ENCODE results near the gene ARVCF.

The ARVCF gene, protein sequence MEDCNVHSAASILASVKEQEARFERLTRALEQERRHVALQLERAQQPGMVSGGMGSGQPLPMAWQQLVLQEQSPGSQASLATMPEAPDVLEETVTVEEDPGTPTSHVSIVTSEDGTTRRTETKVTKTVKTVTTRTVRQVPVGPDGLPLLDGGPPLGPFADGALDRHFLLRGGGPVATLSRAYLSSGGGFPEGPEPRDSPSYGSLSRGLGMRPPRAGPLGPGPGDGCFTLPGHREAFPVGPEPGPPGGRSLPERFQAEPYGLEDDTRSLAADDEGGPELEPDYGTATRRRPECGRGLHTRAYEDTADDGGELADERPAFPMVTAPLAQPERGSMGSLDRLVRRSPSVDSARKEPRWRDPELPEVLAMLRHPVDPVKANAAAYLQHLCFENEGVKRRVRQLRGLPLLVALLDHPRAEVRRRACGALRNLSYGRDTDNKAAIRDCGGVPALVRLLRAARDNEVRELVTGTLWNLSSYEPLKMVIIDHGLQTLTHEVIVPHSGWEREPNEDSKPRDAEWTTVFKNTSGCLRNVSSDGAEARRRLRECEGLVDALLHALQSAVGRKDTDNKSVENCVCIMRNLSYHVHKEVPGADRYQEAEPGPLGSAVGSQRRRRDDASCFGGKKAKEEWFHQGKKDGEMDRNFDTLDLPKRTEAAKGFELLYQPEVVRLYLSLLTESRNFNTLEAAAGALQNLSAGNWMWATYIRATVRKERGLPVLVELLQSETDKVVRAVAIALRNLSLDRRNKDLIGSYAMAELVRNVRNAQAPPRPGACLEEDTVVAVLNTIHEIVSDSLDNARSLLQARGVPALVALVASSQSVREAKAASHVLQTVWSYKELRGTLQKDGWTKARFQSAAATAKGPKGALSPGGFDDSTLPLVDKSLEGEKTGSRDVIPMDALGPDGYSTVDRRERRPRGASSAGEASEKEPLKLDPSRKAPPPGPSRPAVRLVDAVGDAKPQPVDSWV

DNA sequence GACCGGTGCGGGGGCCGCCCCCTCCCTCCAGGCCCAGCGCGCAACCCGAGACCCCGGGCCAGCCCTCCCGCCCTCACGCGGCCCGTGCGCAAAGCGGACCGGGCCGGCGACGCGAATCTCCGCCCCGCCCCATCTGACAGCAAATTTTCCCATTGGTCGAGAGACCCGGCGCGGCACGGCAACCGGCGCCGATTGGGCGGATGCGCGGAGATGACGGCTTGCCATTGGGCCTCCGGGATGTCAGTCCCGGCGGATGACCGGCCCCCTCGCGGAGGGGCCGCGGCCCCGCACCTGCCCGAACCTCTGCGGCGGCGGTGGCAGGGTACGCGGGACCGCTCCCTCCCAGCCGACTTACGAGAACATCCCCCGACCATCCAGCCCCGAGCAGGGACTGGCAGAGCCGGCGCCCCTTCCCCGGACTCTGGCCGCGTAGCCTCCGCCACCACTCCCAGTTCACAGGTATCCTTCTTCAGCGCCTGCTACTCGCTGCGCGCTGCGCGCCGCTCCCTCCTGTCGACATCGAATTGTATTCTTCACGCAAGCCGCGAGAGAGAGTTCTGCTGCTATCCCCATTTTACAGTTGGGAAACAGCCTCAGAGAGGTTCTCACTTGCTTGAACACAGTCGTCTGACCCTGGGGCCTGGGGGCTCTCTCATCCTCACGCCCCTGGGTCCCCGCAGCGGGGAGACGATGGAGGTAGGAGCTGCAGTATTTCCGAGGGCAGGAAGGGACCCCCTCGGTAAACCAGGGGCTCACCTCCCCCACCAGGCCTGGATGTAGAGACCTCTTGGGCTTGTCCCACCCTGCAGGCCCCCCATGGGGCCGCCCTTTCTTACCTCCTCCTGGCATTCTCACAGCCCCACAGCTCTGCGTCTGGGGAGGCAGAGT, at the start of gene ARVCF:
Gene ARVCF (minus strand): TSS at position 90 of the 888 bp plus-strand sequence. CDS start 26,029 bp downstream, outside the sequence.
- H3K4me3 ChIP-seq (replicated peaks; ENCODE audit: low read depth, low read length), result peak within 1 kb of the TSS; percentile 58
- peak; percentile 89 for DNase-seq (ENCODE audit: low read depth)
- TF ChIP-seq, protein P1, sequence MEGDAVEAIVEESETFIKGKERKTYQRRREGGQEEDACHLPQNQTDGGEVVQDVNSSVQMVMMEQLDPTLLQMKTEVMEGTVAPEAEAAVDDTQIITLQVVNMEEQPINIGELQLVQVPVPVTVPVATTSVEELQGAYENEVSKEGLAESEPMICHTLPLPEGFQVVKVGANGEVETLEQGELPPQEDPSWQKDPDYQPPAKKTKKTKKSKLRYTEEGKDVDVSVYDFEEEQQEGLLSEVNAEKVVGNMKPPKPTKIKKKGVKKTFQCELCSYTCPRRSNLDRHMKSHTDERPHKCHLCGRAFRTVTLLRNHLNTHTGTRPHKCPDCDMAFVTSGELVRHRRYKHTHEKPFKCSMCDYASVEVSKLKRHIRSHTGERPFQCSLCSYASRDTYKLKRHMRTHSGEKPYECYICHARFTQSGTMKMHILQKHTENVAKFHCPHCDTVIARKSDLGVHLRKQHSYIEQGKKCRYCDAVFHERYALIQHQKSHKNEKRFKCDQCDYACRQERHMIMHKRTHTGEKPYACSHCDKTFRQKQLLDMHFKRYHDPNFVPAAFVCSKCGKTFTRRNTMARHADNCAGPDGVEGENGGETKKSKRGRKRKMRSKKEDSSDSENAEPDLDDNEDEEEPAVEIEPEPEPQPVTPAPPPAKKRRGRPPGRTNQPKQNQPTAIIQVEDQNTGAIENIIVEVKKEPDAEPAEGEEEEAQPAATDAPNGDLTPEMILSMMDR (IDR thresholded peaks at IDR 0.05; ENCODE audit: low read length, missing control alignments), result no peak

DNA sequence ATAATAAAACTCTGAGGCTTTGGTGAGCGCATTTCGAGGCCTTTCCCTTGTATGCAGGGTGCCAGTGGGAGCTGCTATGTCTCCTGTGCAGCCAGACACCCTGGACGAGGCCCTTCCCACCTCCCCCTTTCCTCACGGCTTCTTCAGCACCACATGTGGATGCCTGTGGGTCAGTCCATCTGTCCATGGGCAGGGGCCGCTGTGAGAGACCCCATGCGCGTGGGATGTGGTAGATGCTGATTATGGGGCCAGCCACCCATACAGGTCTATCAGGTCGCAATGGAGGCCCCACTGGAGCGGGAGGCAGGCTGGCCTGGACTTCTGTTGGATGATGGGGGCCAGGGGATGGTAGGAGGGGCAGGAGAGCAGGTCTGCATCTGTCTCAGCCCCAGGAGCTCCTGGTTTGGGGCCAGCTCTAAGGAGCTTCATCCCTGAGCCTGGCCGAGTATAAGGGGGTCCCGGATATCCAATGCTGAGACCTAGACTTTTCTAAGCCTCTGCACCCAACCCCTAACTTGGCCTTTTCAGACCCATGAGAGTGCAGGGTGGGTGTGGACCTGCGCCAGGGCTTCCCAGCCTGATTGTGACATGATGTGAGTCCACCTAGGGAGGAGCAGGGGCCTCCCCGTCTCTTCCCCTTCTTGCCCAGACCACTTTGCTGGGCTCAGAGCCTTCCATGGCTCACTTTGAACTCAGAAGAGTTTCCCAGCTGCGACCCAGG, 49.4 kb upstream of the ARVCF start:
- DNase-seq (ENCODE audit: low read depth), result no peak
- TF ChIP-seq, protein P1 (IDR thresholded peaks at IDR 0.05; ENCODE audit: low read length, missing control alignments), result no peak
- no peak overlapping the region for H3K4me3 ChIP-seq (replicated peaks; ENCODE audit: low read depth, low read length)

DNA sequence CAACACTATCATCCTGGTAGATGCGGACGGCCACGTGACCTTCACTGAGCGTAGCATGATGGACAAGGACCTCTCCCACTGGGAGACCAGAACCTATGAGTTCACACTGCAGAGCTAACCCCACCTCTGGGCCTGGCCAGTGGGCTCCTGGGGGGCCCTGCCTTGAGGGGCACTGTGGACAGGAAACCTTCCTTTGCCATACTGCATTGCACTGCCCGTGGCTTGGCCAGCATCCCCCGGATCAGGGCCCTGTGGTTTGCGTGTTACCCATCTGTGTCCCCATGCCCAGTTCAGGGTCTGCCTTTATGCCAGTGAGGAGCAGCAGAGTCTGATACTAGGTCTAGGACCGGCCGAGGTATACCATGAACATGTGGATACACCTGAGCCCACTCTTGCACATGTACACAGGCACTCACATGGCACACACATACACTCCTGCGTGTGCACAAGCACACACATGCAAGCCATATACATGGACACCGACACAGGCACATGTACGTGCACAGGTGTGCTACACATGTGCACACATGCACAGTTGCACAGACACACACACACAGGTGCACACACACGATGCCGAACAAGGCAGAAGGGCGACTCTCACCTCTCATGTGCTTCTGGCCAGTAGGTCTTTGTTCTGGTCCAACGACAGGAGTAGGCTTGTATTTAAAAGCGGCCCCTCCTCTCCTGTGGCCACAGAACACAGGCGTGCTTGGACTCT, 48.1 kb upstream of the ARVCF start:
- TF ChIP-seq, protein P1 (IDR thresholded peaks at IDR 0.05; ENCODE audit: low read length, missing control alignments), result no peak
- no peak overlapping the region for H3K4me3 ChIP-seq (replicated peaks; ENCODE audit: low read depth, low read length)
- DNase-seq (ENCODE audit: low read depth), result no peak

DNA sequence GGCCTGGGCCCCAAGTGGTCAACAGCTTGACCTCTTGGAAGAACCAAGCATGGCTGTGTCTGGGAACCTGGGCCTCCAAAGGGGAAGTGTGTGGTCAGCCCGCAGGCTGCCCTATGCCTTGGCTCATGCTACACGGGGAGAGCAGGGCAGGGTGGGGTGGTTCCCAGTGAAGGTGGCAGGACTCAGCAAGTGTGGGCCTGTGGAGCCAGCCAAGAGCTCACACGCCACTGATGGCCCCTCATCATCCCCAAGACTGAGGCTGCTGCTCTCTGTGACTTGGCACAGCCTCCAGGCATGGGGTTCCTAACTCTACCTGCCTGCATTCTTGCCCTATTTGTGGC, 47.5 kb upstream of the ARVCF start:
- TF ChIP-seq, protein P1 (IDR thresholded peaks at IDR 0.05; ENCODE audit: low read length, missing control alignments), result no peak
- no peak overlapping the region for H3K4me3 ChIP-seq (replicated peaks; ENCODE audit: low read depth, low read length)
- DNase-seq (ENCODE audit: low read depth), result no peak

DNA sequence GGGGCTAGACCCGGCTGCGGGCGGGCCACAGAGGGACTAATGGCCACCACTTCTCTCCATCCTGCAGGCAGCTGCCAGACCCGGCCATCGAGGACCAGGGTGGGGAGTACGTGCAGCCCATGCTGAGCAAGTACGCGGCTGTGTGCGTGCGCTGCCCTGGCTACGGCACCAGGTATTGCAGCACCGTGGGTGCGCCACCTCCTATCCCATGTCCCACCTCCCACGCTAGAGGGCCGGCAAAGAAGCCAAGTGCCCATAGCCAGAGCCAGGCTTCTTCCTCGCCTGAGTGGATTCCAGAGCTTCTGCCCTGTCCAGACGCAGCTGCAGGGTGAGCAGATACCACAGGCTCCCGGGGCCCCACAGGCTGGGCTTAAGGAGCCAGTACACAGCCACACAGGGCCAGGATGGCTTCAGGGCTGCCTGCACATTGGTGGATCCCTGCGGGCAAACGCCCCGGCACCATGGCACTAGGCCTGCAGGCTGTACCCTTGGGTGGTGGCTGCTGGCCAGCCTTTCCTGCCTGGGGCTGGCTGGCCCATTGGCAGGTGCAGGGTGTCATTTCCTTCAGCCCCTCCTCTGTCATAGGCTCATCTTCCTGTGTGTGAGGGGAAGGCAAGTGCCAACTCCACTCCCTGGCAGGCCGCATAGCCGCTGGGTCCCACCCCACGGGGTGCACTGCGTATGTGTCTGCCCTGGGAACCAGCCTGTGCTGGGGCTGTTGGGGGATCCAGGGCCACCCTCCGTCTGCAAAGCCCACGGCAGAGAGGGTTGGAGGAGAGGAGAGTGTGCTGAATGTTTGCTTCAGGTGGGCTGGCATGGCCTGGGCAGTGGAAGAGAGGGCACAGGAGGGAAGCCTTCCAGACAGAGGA, 46.9 kb upstream of the ARVCF start:
- TF ChIP-seq, protein P1 (IDR thresholded peaks at IDR 0.05; ENCODE audit: low read length, missing control alignments), result no peak
- no peak for DNase-seq (ENCODE audit: low read depth)
- no peak overlapping the region for H3K4me3 ChIP-seq (replicated peaks; ENCODE audit: low read depth, low read length)
